K562 (cell line): ENCODE data around the gene PPM1H. TPM values are rescaled to one million over a fixed set of nuclear protein-coding genes. Genes with fewer than 3 reads are reported as not detected.

Source experiments
- CCNT2 ChIP-seq: IDR thresholded peaks from 2 replicates; pipeline ENCODE4 v1.6.1; 2011; ENCODE audit warnings: borderline replicate concordance, low read depth, mild to moderate bottlenecking, moderate library complexity, mixed read lengths, low read length; ENCODE audit not compliant: insufficient read length; ENCODE audit errors: extremely low read depth
- ETV1 ChIP-seq: fragments of 450-650 bp; conservative IDR thresholded peaks from 2 replicates; pipeline ENCODE4 v1.6.1; 2016; ENCODE audit warnings: missing genetic modification characterization, control low read depth, low read depth, missing compliant biosample characterization
- MYNN ChIP-seq, 2 experiments: sonication (generic); formaldehyde crosslinking in 1 of 2; IDR thresholded peaks; 2 replicates each; pipeline versions ENCODE4 v1.5.0 to v1.6.1; 2016 to 2020; ENCODE audit warnings: antibody characterized with exemption in 1 of 2, missing genetic modification reagents in 1 of 2
- NCOA1 ChIP-seq: fragments of 450-650 bp; IDR thresholded peaks from 2 replicates; pipeline ENCODE4 v1.6.1; 2016; ENCODE audit warnings: low read depth
- NCOR1 ChIP-seq: fragments of 450-650 bp; IDR thresholded peaks from 2 replicates; pipeline ENCODE4 v1.6.1; 2016; ENCODE audit warnings: mild to moderate bottlenecking, moderate library complexity
- NFE2L1 ChIP-seq: fragments of 450-650 bp; IDR thresholded peaks from 2 replicates; pipeline ENCODE4 v1.6.1; 2016; ENCODE audit warnings: missing genetic modification characterization, low read depth, mild to moderate bottlenecking, missing compliant biosample characterization, moderate library complexity, borderline replicate concordance
- NR1H2 ChIP-seq: sonication (generic); formaldehyde crosslinking; IDR thresholded peaks from 2 replicates; pipeline ENCODE4 v1.4.0; 2020; ENCODE audit warnings: mild to moderate bottlenecking, missing genetic modification reagents
- PREB ChIP-seq: sonication (generic); formaldehyde crosslinking; IDR thresholded peaks from 2 replicates; pipeline ENCODE4 v1.8.1; 2023; ENCODE audit warnings: mild to moderate bottlenecking, missing genetic modification reagents
- RERE ChIP-seq: sonication (generic); formaldehyde crosslinking; IDR thresholded peaks from 2 replicates; pipeline ENCODE4 v1.8.0; 2023; ENCODE audit warnings: missing genetic modification reagents, mild to moderate bottlenecking, borderline replicate concordance
- SAFB ChIP-seq: fragments of 200-400 bp; formaldehyde crosslinking; IDR thresholded peaks from 2 replicates; pipeline ENCODE4 v1.6.1; 2017; ENCODE audit warnings: low read depth, low read length, borderline replicate concordance
- TAF1 ChIP-seq: IDR thresholded peaks from 2 replicates; pipeline ENCODE4 v1.6.1; 2011; ENCODE audit warnings: mild to moderate bottlenecking, low read length, moderate library complexity; ENCODE audit not compliant: insufficient read depth, control insufficient read depth, severe bottlenecking; ENCODE audit errors: extremely low read depth
- TOE1 ChIP-seq, 2 experiments: fragments of 450-650 bp in 1 of 2; sonication (generic) in 1 of 2; formaldehyde crosslinking in 1 of 2; IDR thresholded peaks; 2 replicates each; pipeline versions ENCODE4 v1.7.1 to v1.8.0; 2016 to 2022; ENCODE audit warnings: borderline replicate concordance in 2 of 2, mild to moderate bottlenecking in 2 of 2, antibody characterized with exemption in 1 of 2, inconsistent platforms in 1 of 2, low read depth in 1 of 2, missing genetic modification reagents in 1 of 2, moderate library complexity in 1 of 2
- ZNF512 ChIP-seq: IDR thresholded peaks from 2 replicates; pipeline ENCODE4 v1.6.1; 2016; ENCODE audit warnings: missing genetic modification characterization, missing compliant biosample characterization
- polyA plus RNA-seq, 8 experiments: library from polyadenylated mRNA; depleted of rRNA in 4 of 8; stranded (reverse) in 5 of 8; unstranded in 3 of 8; fragments of >200 nt; fragmentation: Nextera tagmentation in 2 of 8; fragmentation: Illumina TruSeq in 1 of 8; extraction: Ambion mirVana in 2 of 8; extraction: Trizol in 1 of 8; gene quantifications; 2 replicates each; pipeline versions ENCODE4 v1.2.1 to v1.2.3, GENCODE V29; 2011 to 2014; ENCODE audit warnings: inconsistent platforms in 1 of 8, missing spikeins in 1 of 8
- total RNA-seq, 7 experiments: library from RNA; depleted of rRNA in 6 of 7; stranded (reverse); fragments of >200 nt in 6 of 7; fragmentation: Illumina TruSeq in 2 of 7; extraction: Trizol in 2 of 7; gene quantifications; 2 replicates each; pipeline versions ENCODE4 v1.2.1 to v1.2.3, GENCODE V29; 2011 to 2021; ENCODE audit warnings: low replicate concordance in 1 of 7

PPM1H gene
- total and polyA plus RNA-seq, 9 of the 15 experiments (the other 6 are each of a cell fraction or from before 2014, with no cell fraction given), result 5.3 to 29.3 (median 11.3) TPM

DNA sequence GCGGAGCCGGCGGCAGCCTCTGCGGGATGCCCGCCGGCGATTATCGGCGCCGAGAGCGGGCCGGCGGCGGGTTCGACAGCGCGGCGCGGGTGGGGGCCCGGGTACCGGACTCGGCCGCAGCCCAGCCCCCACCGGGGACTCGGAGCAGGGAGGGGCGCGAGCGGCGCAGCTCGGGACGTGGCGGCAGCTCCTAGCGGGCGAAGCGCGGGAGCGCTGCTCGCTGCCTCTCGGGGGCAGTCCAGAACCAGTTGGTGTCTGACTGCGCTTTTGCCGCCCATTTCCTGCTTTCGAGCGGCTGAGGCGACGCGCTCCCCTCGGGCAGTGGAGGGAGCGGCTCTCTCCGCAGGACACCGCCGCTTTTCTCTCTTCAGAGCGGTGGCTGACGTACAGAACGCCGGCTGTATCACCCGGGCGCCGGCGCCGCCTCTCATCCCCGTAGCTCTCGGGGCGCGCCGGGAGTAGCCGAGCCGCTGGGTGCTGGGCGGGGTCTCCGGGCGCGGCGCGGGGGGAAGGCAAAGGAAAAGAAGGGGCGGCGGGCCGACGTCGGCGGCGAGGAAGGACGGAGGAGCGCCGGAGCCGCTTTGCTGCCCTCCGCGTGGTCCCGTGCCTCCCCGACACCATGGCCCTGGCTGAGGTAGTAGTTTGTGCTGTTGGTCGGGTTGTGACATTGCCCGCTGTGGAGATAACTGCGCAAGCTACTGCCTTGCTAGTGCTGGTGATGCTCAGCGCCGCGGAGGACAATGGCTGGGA lies 331.7 kb downstream of the PPM1H start (continued):
- 0 out of 2 replicates have a peak, but pooled peaks have one; percentile 49 for TF ChIP-seq NR1H2 (CRISPR knock-in tag)
- TF ChIP-seq TOE1 (IDR thresholded peaks at IDR 0.05; ENCODE audit: borderline replicate concordance), result no peak
- peak; percentile 74; the same call in 1 of the 2 replicates for TF ChIP-seq TOE1 (CRISPR knock-in tag; IDR thresholded peaks at IDR 0.05; ENCODE audit: borderline replicate concordance, low read depth)
- peak; percentile 9; the same call in 1 of the 2 replicates for TF ChIP-seq ETV1
- TF ChIP-seq MYNN (IDR thresholded peaks at IDR 0.05), result 0 out of 2 replicates have a peak, but pooled peaks have one; percentile 33
- no peak for TF ChIP-seq MYNN (CRISPR knock-in tag; IDR thresholded peaks at IDR 0.05)
- TF ChIP-seq SAFB, result no peak
- no peak for TF ChIP-seq ZNF512 (tag)
- TF ChIP-seq NCOA1, result no peak
- TF ChIP-seq PREB (CRISPR knock-in tag), result 0 out of 2 replicates have a peak, but pooled peaks have one; percentile 28
- peak; percentile 43 for TF ChIP-seq CCNT2
- peak; percentile 38 for TF ChIP-seq TAF1
- peak; percentile 5; the same call in 1 of the 2 replicates for TF ChIP-seq NCOR1
- 0 out of 2 replicates have a peak, but pooled peaks have one; percentile 10 for TF ChIP-seq RERE (CRISPR knock-in tag)
- no peak for TF ChIP-seq NFE2L1 (tag)
